ENCODE measurements around the gene PLXNA3.
"Not testable (repeated sequence)": the region's sequence is repeated elsewhere in the genome, so short reads cannot be mapped to it uniquely, and the experiment has no call there.

PLXNA3 gene

GRCh38 chrX:154501423-154501822 lies 43.3 kb downstream of the PLXNA3 start:
- DNase-seq (ENCODE audit: low spot score): not testable (repeated sequence)

GRCh38 chrX:154502098-154502497 lies 44.0 kb downstream of the PLXNA3 start:
- DNase-seq (ENCODE audit: low spot score): no peak

GRCh38 chrX:154502989-154503388 lies 44.9 kb downstream of the PLXNA3 start:
- no peak for DNase-seq (ENCODE audit: low spot score)

GRCh38 chrX:154505734-154506133 lies 47.7 kb downstream of the PLXNA3 start:
- peak; percentile 48 for DNase-seq (ENCODE audit: low spot score)

GRCh38 chrX:154506483-154507332 lies 48.6 kb downstream of the PLXNA3 start:
- no peak for DNase-seq (ENCODE audit: low spot score)

- no peak for DNase-seq (ENCODE audit: low spot score)
Observed at GRCh38 chrX:154507673-154508383, 49.7 kb downstream of the PLXNA3 start.

GRCh38 chrX:154508384-154508745 lies 50.3 kb downstream of the PLXNA3 start:
- no peak for DNase-seq (ENCODE audit: low spot score)

- DNase-seq (ENCODE audit: low spot score): no peak
Observed at GRCh38 chrX:154509455-154509854, 51.4 kb downstream of the PLXNA3 start.

- no peak for DNase-seq (ENCODE audit: low spot score)
Observed at GRCh38 chrX:154511761-154512160, 53.7 kb downstream of the PLXNA3 start.

GRCh38 chrX:154512879-154513553 lies 54.9 kb downstream of the PLXNA3 start:
- no peak for DNase-seq (ENCODE audit: low spot score)

GRCh38 chrX:154513716-154514115 lies 55.6 kb downstream of the PLXNA3 start:
- no peak for DNase-seq (ENCODE audit: low spot score)

GRCh38 chrX:154515090-154515965 lies 57.2 kb downstream of the PLXNA3 start:
- no peak for DNase-seq (ENCODE audit: low spot score)

GRCh38 chrX:154515966-154516655 lies 58.0 kb downstream of the PLXNA3 start, which contains the start of gene FAM3A:
TSS of gene FAM3A (minus strand) at chrX:154516232. CDS start at chrX:154515772, 460 bp downstream.
- peak; percentile 89 for DNase-seq (ENCODE audit: low spot score)

GRCh38 chrX:154516656-154517100 lies 58.6 kb downstream of the PLXNA3 start:
- no peak for DNase-seq (ENCODE audit: low spot score)

GRCh38 chrX:154517101-154517781 lies 59.2 kb downstream of the PLXNA3 start:
- DNase-seq (ENCODE audit: low spot score): no peak

GRCh38 chrX:154519389-154519788 lies 61.3 kb downstream of the PLXNA3 start:
- no peak for DNase-seq (ENCODE audit: low spot score)

- DNase-seq (ENCODE audit: low spot score): no peak
Observed at GRCh38 chrX:154525606-154526490, 67.8 kb downstream of the PLXNA3 start.

GRCh38 chrX:154526901-154527675 lies 69.0 kb downstream of the PLXNA3 start:
- peak; percentile 64 for DNase-seq (ENCODE audit: low spot score)

Data from AG20443 (cell line).